CMK (cell line): ENCODE measurements around the gene TNFRSF21.
A peak's percentile ranks its signal among the peaks of the same experiment; 100 is the strongest.
"Not testable (repeated sequence)": the region's sequence is repeated elsewhere in the genome, so short reads cannot be mapped to it uniquely, and the experiment has no call there.

ENCODE experiments used
- DNase-seq: peaks from one replicate; pipeline ENCODE4 v3.0.0-alpha.2; 2010; ENCODE audit warnings: low read depth

Gene TNFRSF21

GRCh38 chr6:47309291-47310130 lies at the start of gene TNFRSF21:
TSS of gene TNFRSF21 (minus strand) at chr6:47309905. CDS start at chr6:47309511, 394 bp downstream.
- peak; percentile 45 for DNase-seq

GRCh38 chr6:47358440-47359225 lies 48.9 kb upstream of the TNFRSF21 start:
- no peak for DNase-seq

- DNase-seq, result no peak
These were observed 48.1 kb upstream of the TNFRSF21 start for GRCh38 chr6:47357827-47358226.

GRCh38 chr6:47355496-47355895 lies 45.8 kb upstream of the TNFRSF21 start:
- DNase-seq, result no peak

- no peak for DNase-seq
These were observed 44.2 kb upstream of the TNFRSF21 start for GRCh38 chr6:47353871-47354270.

- no peak for DNase-seq
These were observed 43.3 kb upstream of the TNFRSF21 start for GRCh38 chr6:47352966-47353365.

- peak; percentile 35 for DNase-seq
These were observed 42.7 kb upstream of the TNFRSF21 start for GRCh38 chr6:47352194-47352920.

- no peak for DNase-seq
These were observed 41.9 kb upstream of the TNFRSF21 start for GRCh38 chr6:47351621-47352020.

GRCh38 chr6:47349931-47350330 lies 40.2 kb upstream of the TNFRSF21 start:
- DNase-seq, result no peak

- no peak for DNase-seq
These were observed 38.7 kb upstream of the TNFRSF21 start for GRCh38 chr6:47348316-47348863.

- DNase-seq, result no peak
These were observed 36.1 kb upstream of the TNFRSF21 start for GRCh38 chr6:47345761-47346160.

- no peak for DNase-seq
These were observed 34.3 kb upstream of the TNFRSF21 start for GRCh38 chr6:47344022-47344421.

- no peak for DNase-seq
These were observed 33.9 kb upstream of the TNFRSF21 start for GRCh38 chr6:47343600-47343999.

GRCh38 chr6:47342824-47343223 lies 33.1 kb upstream of the TNFRSF21 start:
- DNase-seq, result no peak

- no peak for DNase-seq
These were observed 27.8 kb upstream of the TNFRSF21 start for GRCh38 chr6:47337519-47337918.

- DNase-seq, result no peak
These were observed 26.6 kb upstream of the TNFRSF21 start for GRCh38 chr6:47336334-47336733.

GRCh38 chr6:47335466-47335865 lies 25.8 kb upstream of the TNFRSF21 start:
- no peak for DNase-seq

GRCh38 chr6:47334334-47334733 lies 24.6 kb upstream of the TNFRSF21 start:
- no peak for DNase-seq

GRCh38 chr6:47328606-47329005 lies 18.9 kb upstream of the TNFRSF21 start:
- not testable (repeated sequence) for DNase-seq

- not testable (repeated sequence) for DNase-seq
These were observed 18.4 kb upstream of the TNFRSF21 start for GRCh38 chr6:47328139-47328538.

- no peak for DNase-seq
These were observed 14.2 kb upstream of the TNFRSF21 start for GRCh38 chr6:47323887-47324286.

- DNase-seq, result no peak
These were observed 13.6 kb upstream of the TNFRSF21 start for GRCh38 chr6:47323321-47323720.
